ENCODE data around the gene RNF175.

The RNF175 gene

GRCh38 chr4:153741541-153741940 lies 18.3 kb downstream of the RNF175 start:
- TF ChIP-seq CTCF (conservative IDR thresholded peaks at IDR 0.05), result no peak
- H3K27ac ChIP-seq, result no peak overlapping the region

- no peak for TF ChIP-seq CTCF (conservative IDR thresholded peaks at IDR 0.05)
- no peak overlapping the region for H3K27ac ChIP-seq
Measured at GRCh38 chr4:153735906-153736461, 23.8 kb downstream of the RNF175 start.

- no peak overlapping the region for H3K27ac ChIP-seq
- TF ChIP-seq CTCF (conservative IDR thresholded peaks at IDR 0.05), result no peak
Measured at GRCh38 chr4:153733751-153734448, 25.9 kb downstream of the RNF175 start.

GRCh38 chr4:153731239-153731638 lies 28.6 kb downstream of the RNF175 start:
- TF ChIP-seq CTCF (conservative IDR thresholded peaks at IDR 0.05), result no peak
- no peak overlapping the region for H3K27ac ChIP-seq

GRCh38 chr4:153729895-153730294 lies 29.9 kb downstream of the RNF175 start:
- H3K27ac ChIP-seq, result no peak overlapping the region
- no peak for TF ChIP-seq CTCF (conservative IDR thresholded peaks at IDR 0.05)

- no peak overlapping the region for H3K27ac ChIP-seq
- no peak for TF ChIP-seq CTCF (conservative IDR thresholded peaks at IDR 0.05)
Measured at GRCh38 chr4:153728660-153729059, 31.2 kb downstream of the RNF175 start.

GRCh38 chr4:153728151-153728550 lies 31.7 kb downstream of the RNF175 start:
- TF ChIP-seq CTCF (conservative IDR thresholded peaks at IDR 0.05), result no peak
- H3K27ac ChIP-seq, result no peak overlapping the region

Measured in VCaP (cell line).